Measurements from ENCODE around the gene KCNA10. TPM values are rescaled to one million over a fixed set of nuclear protein-coding genes. Genes with fewer than 3 reads are reported as not detected.

Gene KCNA10
- total RNA-seq, 1 donor from 2014 or later = not detected

DNA sequence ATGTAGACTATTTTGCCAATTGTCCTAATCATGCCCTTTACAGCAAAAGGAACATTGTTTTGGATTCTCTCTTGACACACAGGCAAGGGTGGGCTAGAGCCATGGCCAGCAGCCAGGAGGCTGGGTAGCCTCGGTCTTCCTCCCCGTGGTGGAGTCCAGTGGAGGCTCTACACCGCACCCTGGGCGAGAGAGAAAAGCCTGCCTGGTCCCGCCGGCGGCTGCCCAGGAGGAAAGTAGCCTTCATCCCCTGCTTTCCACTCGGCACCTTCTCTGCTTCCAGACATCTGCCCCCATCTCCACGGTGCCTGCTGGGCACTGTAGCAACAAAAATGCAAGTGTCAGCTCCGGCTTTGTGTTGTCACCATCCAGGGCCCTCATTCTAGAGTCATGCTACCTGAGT is 46.4 kb downstream of the KCNA10 start:
- H3K4me1 Mint-ChIP-seq (ENCODE audit: unreplicated experiment) = no peaks in the 10 kb centered on the region
- TF ChIP-seq, protein P1, sequence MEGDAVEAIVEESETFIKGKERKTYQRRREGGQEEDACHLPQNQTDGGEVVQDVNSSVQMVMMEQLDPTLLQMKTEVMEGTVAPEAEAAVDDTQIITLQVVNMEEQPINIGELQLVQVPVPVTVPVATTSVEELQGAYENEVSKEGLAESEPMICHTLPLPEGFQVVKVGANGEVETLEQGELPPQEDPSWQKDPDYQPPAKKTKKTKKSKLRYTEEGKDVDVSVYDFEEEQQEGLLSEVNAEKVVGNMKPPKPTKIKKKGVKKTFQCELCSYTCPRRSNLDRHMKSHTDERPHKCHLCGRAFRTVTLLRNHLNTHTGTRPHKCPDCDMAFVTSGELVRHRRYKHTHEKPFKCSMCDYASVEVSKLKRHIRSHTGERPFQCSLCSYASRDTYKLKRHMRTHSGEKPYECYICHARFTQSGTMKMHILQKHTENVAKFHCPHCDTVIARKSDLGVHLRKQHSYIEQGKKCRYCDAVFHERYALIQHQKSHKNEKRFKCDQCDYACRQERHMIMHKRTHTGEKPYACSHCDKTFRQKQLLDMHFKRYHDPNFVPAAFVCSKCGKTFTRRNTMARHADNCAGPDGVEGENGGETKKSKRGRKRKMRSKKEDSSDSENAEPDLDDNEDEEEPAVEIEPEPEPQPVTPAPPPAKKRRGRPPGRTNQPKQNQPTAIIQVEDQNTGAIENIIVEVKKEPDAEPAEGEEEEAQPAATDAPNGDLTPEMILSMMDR (conservative IDR thresholded peaks at IDR 0.05) = no peak

DNA sequence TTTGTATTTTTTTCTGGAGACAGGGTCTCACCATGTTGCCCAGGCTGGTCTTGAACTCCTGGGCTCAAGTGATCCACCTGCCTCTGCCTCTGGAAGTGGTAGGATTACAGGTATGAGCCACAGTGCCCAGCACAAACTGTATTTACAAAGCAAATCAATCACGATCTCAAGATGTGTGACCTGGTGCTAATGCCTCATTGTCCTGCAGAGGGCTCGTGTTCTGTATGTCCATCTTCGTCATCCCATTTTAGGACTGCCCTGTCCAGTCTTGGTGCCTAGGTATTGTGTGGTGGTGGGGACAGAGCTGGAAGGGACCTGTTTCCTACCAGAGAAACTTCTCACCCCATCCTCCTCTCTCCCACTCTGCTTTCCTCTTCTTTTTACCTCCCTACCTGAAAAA is 47.8 kb downstream of the KCNA10 start:
- Mint-ChIP-seq H3K4me3 (no peak overlapping the region), H3K36me3 (no peaks in the 10 kb centered on the region), H3K27me3 (peaks cover 12% of the 10 kb centered on the region), H3K4me1 (ENCODE audit: unreplicated experiment) (no peaks in the 10 kb centered on the region), H3K9me3 (no peaks in the 10 kb centered on the region), H3K27ac (no peak overlapping the region)
- DNase-seq (ENCODE audit: extremely low spot score, unreplicated experiment) = no peak
- TF ChIP-seq, protein P1 (conservative IDR thresholded peaks at IDR 0.05) = peak; percentile 19

More for the DNA sequence above, 46.4 kb downstream of the KCNA10 start:
- Mint-ChIP-seq H3K36me3 (no peaks in the 10 kb centered on the region), H3K9me3 (no peaks in the 10 kb centered on the region), H3K27ac (no peak overlapping the region), H3K4me3 (no peak overlapping the region), H3K27me3 (peaks cover 12% of the 10 kb centered on the region)
- no peak for DNase-seq (ENCODE audit: extremely low spot score, unreplicated experiment)

Other genes with a start within 250 kb of the KCNA10 start
- 23.2 and 41.4 TPM in 2 replicates for gene RBM15, start 179.8 kb downstream of the KCNA10 start, total RNA-seq (ENCODE audit: low replicate concordance)
- gene SLC16A4, start 128.1 kb downstream of the KCNA10 start, total RNA-seq (ENCODE audit: low replicate concordance) = 2.0 and 5.4 TPM in 2 replicates
- gene LAMTOR5, start 111.5 kb downstream of the KCNA10 start, total RNA-seq (ENCODE audit: low replicate concordance) = 131 and 142 TPM in 2 replicates
- 0.29 TPM in 2 replicates for gene PROK1, start 68.0 kb downstream of the KCNA10 start, total RNA-seq (ENCODE audit: low replicate concordance)
- gene KCNA2, start 87.2 kb upstream of the KCNA10 start, total RNA-seq (ENCODE audit: low replicate concordance) = 0.40 and 1.1 TPM in 2 replicates
- 0.94 and 1.9 TPM in 2 replicates for gene KCNA3, start 155.8 kb upstream of the KCNA10 start, total RNA-seq (ENCODE audit: low replicate concordance)